Subcutaneous abdominal adipose tissue (tissue), 5 donors: Measurements from ENCODE around the gene IL13.

Experiments
- H3K27ac ChIP-seq: one replicate; pipeline ENCODE4 v1.7.0; 2013; ENCODE audit warnings: low read depth, mild to moderate bottlenecking, inconsistent platforms, low read length, moderate library complexity
- H3K27me3 ChIP-seq, 5 donors: one replicate each; pipeline ENCODE4 v1.7.0; 2013; ENCODE audit warnings: low read length in 5 of 5, inconsistent platforms in 1 of 5; ENCODE audit not compliant: control insufficient read depth in 5 of 5, insufficient read depth in 4 of 5
- H3K36me3 ChIP-seq, 5 donors: one replicate each; pipeline ENCODE4 v1.7.0; 2013; ENCODE audit warnings: low read length in 5 of 5; ENCODE audit not compliant: control insufficient read depth in 5 of 5, insufficient read depth in 5 of 5
- H3K4me1 ChIP-seq, 5 donors: one replicate each; pipeline ENCODE4 v1.7.0; 2013; ENCODE audit warnings: low read length in 5 of 5, mild to moderate bottlenecking in 3 of 5, moderate library complexity in 1 of 5; ENCODE audit not compliant: control insufficient read depth in 5 of 5, insufficient read depth in 5 of 5
- H3K4me3 ChIP-seq, 5 donors: one replicate each; pipeline ENCODE4 v1.7.0; 2013; ENCODE audit warnings: low read length in 5 of 5, low read depth in 1 of 5
- H3K9ac ChIP-seq, 5 donors: one replicate each; pipeline ENCODE4 v1.7.0; 2013; ENCODE audit warnings: low read length in 5 of 5, mild to moderate bottlenecking in 4 of 5, moderate library complexity in 3 of 5
- H3K9me3 ChIP-seq, 5 donors: one replicate each; pipeline ENCODE4 v1.7.0; 2013; ENCODE audit warnings: low read length in 5 of 5; ENCODE audit not compliant: control insufficient read depth in 5 of 5
- donor health status: healthy.
- donor health status: healthy.
- donor health status: healthy.
- donor health status: healthy.
- donor health status: healthy.

IL13 gene

GRCh38 chr5:132679166-132679565 is 21.2 kb downstream of the IL13 start:
- H3K9me3 ChIP-seq = no peaks in the 10 kb centered on the region
- no peaks in the 10 kb centered on the region for H3K36me3 ChIP-seq
- no peak overlapping the region for H3K27ac ChIP-seq
- no peaks in the 10 kb centered on the region for H3K27me3 ChIP-seq
- H3K4me3 ChIP-seq = no peak overlapping the region
- peaks cover 0 to 19% (median 12%) of the 10 kb centered on the region in 5 donors for H3K4me1 ChIP-seq
- no peak overlapping the region for H3K9ac ChIP-seq

GRCh38 chr5:132679717-132680380 is 21.9 kb downstream of the IL13 start:
- no peaks in the 10 kb centered on the region for H3K9me3 ChIP-seq
- no peaks in the 10 kb centered on the region for H3K36me3 ChIP-seq
- peaks cover 0 to 14% (median 8%) of the 10 kb centered on the region in 5 donors for H3K4me1 ChIP-seq
- no peak overlapping the region for H3K27ac ChIP-seq
- no peak overlapping the region for H3K4me3 ChIP-seq
- no peak overlapping the region for H3K9ac ChIP-seq
- no peaks in the 10 kb centered on the region for H3K27me3 ChIP-seq

GRCh38 chr5:132680780-132681475 is 23.0 kb downstream of the IL13 start:
- Histone ChIP-seq H3K4me3 (no peak overlapping the region), H3K4me1 (peaks cover 0 to 11% (median 6%) of the 10 kb centered on the region in 5 donors), H3K9ac (no peak overlapping the region), H3K36me3 (no peaks in the 10 kb centered on the region), H3K27ac (no peak overlapping the region), H3K9me3 (no peaks in the 10 kb centered on the region), H3K27me3 (no peaks in the 10 kb centered on the region)

GRCh38 chr5:132681476-132681831 is 23.5 kb downstream of the IL13 start:
- Histone ChIP-seq H3K4me3 (no peak overlapping the region), H3K9me3 (no peaks in the 10 kb centered on the region), H3K27me3 (no peaks in the 10 kb centered on the region), H3K4me1 (peaks cover 0 to 11% (median 6%) of the 10 kb centered on the region in 5 donors), H3K27ac (no peak overlapping the region), H3K36me3 (no peaks in the 10 kb centered on the region), H3K9ac (no peak overlapping the region)

GRCh38 chr5:132681983-132682382 is 24.0 kb downstream of the IL13 start:
- Histone ChIP-seq H3K4me1 (peaks cover 0 to 7% (median 3%) of the 10 kb centered on the region in 5 donors), H3K27ac (no peak overlapping the region), H3K9ac (no peak overlapping the region), H3K36me3 (no peaks in the 10 kb centered on the region), H3K27me3 (no peaks in the 10 kb centered on the region), H3K9me3 (no peaks in the 10 kb centered on the region), H3K4me3 (no peak overlapping the region)

GRCh38 chr5:132684491-132684890 is 26.5 kb downstream of the IL13 start:
- Histone ChIP-seq H3K36me3 (no peaks in the 10 kb centered on the region), H3K4me3 (no peak overlapping the region), H3K27ac (no peak overlapping the region), H3K27me3 (no peaks in the 10 kb centered on the region), H3K9ac (no peak overlapping the region), H3K4me1 (no peaks in the 10 kb centered on the region), H3K9me3 (no peaks in the 10 kb centered on the region)

GRCh38 chr5:132684922-132685720 is 27.1 kb downstream of the IL13 start:
- H3K9ac ChIP-seq = no peak overlapping the region
- H3K4me1 ChIP-seq = no peaks in the 10 kb centered on the region
- no peak overlapping the region for H3K27ac ChIP-seq
- H3K36me3 ChIP-seq = no peaks in the 10 kb centered on the region
- H3K9me3 ChIP-seq = no peaks in the 10 kb centered on the region
- no peaks in the 10 kb centered on the region for H3K27me3 ChIP-seq
- no peak overlapping the region for H3K4me3 ChIP-seq

GRCh38 chr5:132686193-132686592 is 28.2 kb downstream of the IL13 start:
- H3K27ac ChIP-seq = no peak overlapping the region
- H3K9me3 ChIP-seq = no peaks in the 10 kb centered on the region
- no peaks in the 10 kb centered on the region for H3K4me1 ChIP-seq
- no peak overlapping the region for H3K4me3 ChIP-seq
- H3K27me3 ChIP-seq = no peaks in the 10 kb centered on the region
- no peaks in the 10 kb centered on the region for H3K36me3 ChIP-seq
- H3K9ac ChIP-seq = no peak overlapping the region

GRCh38 chr5:132687995-132688394 is 30.0 kb downstream of the IL13 start:
- Histone ChIP-seq H3K4me3 (no peak overlapping the region), H3K27ac (no peak overlapping the region)

More at GRCh38 chr5:132687995-132688394, 30.0 kb downstream of the IL13 start:
- Histone ChIP-seq H3K27me3 (no peaks in the 10 kb centered on the region), H3K4me1 (no peaks in the 10 kb centered on the region), H3K36me3 (no peaks in the 10 kb centered on the region), H3K9ac (no peak overlapping the region), H3K9me3 (no peaks in the 10 kb centered on the region)
